ENCODE measurements around the gene SEC14L3. TPM values are rescaled to one million over a fixed set of nuclear protein-coding genes. Genes with fewer than 3 reads are reported as not detected.

Gene SEC14L3
- total and polyA plus RNA-seq, 2 of the 13 experiments (the other 11 are each of a cell fraction or from before 2014, with no cell fraction given) = not detected

DNA sequence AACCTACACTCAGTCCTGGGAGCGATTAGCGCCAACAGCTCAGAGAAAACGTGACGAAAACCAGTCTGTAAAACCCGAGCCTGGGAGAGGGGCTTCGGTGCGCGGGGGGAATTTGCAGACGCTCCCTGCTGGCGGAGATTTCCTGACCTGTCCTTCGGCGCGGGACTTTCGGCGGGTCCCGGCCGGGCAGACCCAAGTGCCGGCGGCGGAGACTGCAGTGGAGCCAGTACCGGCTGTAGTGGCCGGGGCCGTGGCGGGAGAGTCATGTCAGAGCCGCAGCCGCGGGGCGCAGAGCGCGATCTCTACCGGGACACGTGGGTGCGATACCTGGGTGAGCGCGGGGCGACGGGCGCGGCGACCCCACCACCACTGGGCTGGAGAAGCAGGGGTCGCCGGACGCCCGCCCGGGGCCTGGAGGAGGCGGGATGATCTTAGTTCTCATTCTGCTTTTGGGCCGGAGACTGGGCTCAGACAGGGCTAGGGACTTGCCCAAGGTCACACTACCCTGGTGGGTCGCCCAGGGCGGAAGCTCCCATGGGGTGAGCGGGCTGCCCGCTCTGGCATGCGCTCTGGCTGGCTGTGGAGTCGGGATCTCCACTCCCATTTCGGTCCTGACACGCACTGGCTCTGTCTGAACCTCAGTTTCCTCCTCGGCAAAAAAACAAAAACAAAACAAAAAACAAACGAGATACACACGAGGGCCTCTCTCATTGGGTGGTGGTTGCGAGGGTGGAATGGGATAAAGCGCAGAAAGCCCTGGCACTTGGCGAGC is 46.0 kb downstream of the SEC14L3 start, which contains the start of gene MTFP1 (continued):
- TF ChIP-seq GTF3A (CRISPR knock-in tag; conservative IDR thresholded peaks at IDR 0.05) (no peak), PITX1 (CRISPR knock-in tag; IDR thresholded peaks at IDR 0.05) (no peak), CBX5 (CRISPR knock-in tag; IDR thresholded peaks at IDR 0.05; ENCODE audit: borderline replicate concordance) (peak; percentile 45; the same call in 1 of the 2 replicates), NFIB (CRISPR knock-in tag; IDR thresholded peaks at IDR 0.05; ENCODE audit: borderline replicate concordance) (no peak), SNAI1 (CRISPR knock-in tag; IDR thresholded peaks at IDR 0.05; ENCODE audit: borderline replicate concordance) (no peak), ZNF558 (CRISPR knock-in tag; IDR thresholded peaks at IDR 0.05; ENCODE audit: borderline replicate concordance) (no peak), ZNF343 (CRISPR knock-in tag; IDR thresholded peaks at IDR 0.05) (no peak), MBNL3 (CRISPR knock-in tag; conservative IDR thresholded peaks at IDR 0.05) (no peak), SP5 (CRISPR knock-in tag; IDR thresholded peaks at IDR 0.05; ENCODE audit: borderline replicate concordance, low read depth) (peak; percentile 9; the same call in 1 of the 2 replicates), ZNF562 (CRISPR knock-in tag; IDR thresholded peaks at IDR 0.05; ENCODE audit: borderline replicate concordance) (no peak), MED13 (CRISPR knock-in tag; IDR thresholded peaks at IDR 0.05) (no peak), CTCF (CRISPR knock-in tag; IDR thresholded peaks at IDR 0.05) (no peak; the same call in 1 of the 2 replicates), ZNF431 (CRISPR knock-in tag; IDR thresholded peaks at IDR 0.05; ENCODE audit: borderline replicate concordance, low read depth) (no peak), ZNF441 (CRISPR knock-in tag; IDR thresholded peaks at IDR 0.05; ENCODE audit: borderline replicate concordance) (no peak; the same call in 1 of the 2 replicates), ZNF30 (CRISPR knock-in tag; IDR thresholded peaks at IDR 0.05) (peak; percentile 82; the same call in 1 of the 2 replicates), ATRX (CRISPR knock-in tag; IDR thresholded peaks at IDR 0.05; ENCODE audit: borderline replicate concordance) (no peak), SRY (CRISPR knock-in tag; IDR thresholded peaks at IDR 0.05) (no peak)
- TF ChIP-seq, protein P1, sequence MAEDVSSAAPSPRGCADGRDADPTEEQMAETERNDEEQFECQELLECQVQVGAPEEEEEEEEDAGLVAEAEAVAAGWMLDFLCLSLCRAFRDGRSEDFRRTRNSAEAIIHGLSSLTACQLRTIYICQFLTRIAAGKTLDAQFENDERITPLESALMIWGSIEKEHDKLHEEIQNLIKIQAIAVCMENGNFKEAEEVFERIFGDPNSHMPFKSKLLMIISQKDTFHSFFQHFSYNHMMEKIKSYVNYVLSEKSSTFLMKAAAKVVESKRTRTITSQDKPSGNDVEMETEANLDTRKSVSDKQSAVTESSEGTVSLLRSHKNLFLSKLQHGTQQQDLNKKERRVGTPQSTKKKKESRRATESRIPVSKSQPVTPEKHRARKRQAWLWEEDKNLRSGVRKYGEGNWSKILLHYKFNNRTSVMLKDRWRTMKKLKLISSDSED (CRISPR knock-in tag; IDR thresholded peaks at IDR 0.05) = no peak
- TF ChIP-seq, protein P2, sequence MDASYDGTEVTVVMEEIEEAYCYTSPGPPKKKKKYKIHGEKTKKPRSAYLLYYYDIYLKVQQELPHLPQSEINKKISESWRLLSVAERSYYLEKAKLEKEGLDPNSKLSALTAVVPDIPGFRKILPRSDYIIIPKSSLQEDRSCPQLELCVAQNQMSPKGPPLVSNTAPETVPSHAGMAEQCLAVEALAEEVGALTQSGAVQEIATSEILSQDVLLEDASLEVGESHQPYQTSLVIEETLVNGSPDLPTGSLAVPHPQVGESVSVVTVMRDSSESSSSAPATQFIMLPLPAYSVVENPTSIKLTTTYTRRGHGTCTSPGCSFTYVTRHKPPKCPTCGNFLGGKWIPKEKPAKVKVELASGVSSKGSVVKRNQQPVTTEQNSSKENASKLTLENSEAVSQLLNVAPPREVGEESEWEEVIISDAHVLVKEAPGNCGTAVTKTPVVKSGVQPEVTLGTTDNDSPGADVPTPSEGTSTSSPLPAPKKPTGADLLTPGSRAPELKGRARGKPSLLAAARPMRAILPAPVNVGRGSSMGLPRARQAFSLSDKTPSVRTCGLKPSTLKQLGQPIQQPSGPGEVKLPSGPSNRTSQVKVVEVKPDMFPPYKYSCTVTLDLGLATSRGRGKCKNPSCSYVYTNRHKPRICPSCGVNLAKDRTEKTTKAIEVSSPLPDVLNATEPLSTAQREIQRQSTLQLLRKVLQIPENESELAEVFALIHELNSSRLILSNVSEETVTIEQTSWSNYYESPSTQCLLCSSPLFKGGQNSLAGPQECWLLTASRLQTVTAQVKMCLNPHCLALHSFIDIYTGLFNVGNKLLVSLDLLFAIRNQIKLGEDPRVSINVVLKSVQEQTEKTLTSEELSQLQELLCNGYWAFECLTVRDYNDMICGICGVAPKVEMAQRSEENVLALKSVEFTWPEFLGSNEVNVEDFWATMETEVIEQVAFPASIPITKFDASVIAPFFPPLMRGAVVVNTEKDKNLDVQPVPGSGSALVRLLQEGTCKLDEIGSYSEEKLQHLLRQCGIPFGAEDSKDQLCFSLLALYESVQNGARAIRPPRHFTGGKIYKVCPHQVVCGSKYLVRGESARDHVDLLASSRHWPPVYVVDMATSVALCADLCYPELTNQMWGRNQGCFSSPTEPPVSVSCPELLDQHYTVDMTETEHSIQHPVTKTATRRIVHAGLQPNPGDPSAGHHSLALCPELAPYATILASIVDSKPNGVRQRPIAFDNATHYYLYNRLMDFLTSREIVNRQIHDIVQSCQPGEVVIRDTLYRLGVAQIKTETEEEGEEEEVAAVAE (CRISPR knock-in tag; IDR thresholded peaks at IDR 0.05; ENCODE audit: borderline replicate concordance) = no peak

Measured in HepG2 (cell line).